RKO (cell line): ENCODE measurements around the gene ZKSCAN5.
"Not testable (repeated sequence)": the region's sequence is repeated elsewhere in the genome, so short reads cannot be mapped to it uniquely, and the experiment has no call there.

Source experiments
- DNase-seq: peaks from one replicate; pipeline ENCODE4 v3.0.0-alpha.2; 2016; ENCODE audit warnings: low spot score

ZKSCAN5 gene

GRCh38 chr7:99497766-99498545 lies 6.5 kb upstream of the ZKSCAN5 start:
- DNase-seq, result peak; percentile 52

- DNase-seq, result peak; percentile 76
Observed at GRCh38 chr7:99498546-99498944, 5.9 kb upstream of the ZKSCAN5 start.

GRCh38 chr7:99499371-99499720 lies 5.1 kb upstream of the ZKSCAN5 start:
- DNase-seq, result peak; percentile 59

GRCh38 chr7:99499721-99500636 lies 4.5 kb upstream of the ZKSCAN5 start, which contains the start of gene ZNF394:
TSS of gene ZNF394 (minus strand) at chr7:99500281. CDS start at chr7:99500093, 188 bp downstream.
- DNase-seq, result peak; percentile 96

- DNase-seq, result no peak
Observed at GRCh38 chr7:99500637-99501009, 3.8 kb upstream of the ZKSCAN5 start.

- peak; percentile 63 for DNase-seq
Observed at GRCh38 chr7:99501236-99501635, 3.2 kb upstream of the ZKSCAN5 start.

GRCh38 chr7:99504281-99504602 lies 220 bp upstream of the ZKSCAN5 start:
- DNase-seq, result no peak

- peak; percentile 47 for DNase-seq
Observed at GRCh38 chr7:99505324-99505662, 831 bp downstream of the ZKSCAN5 start.

- no peak for DNase-seq
Observed at GRCh38 chr7:99514050-99514449, 9.6 kb downstream of the ZKSCAN5 start.

- DNase-seq, result no peak
Observed at GRCh38 chr7:99521399-99521798, 16.9 kb downstream of the ZKSCAN5 start.

GRCh38 chr7:99525713-99526440 lies 21.4 kb downstream of the ZKSCAN5 start:
- DNase-seq, result peak; percentile 60

GRCh38 chr7:99531354-99531765 lies 26.9 kb downstream of the ZKSCAN5 start:
- DNase-seq, result no peak

GRCh38 chr7:99535667-99536066 lies 31.2 kb downstream of the ZKSCAN5 start:
- DNase-seq, result no peak

- DNase-seq, result no peak
Observed at GRCh38 chr7:99539213-99539811, 34.9 kb downstream of the ZKSCAN5 start.

- no peak for DNase-seq
Observed at GRCh38 chr7:99540542-99540941, 36.1 kb downstream of the ZKSCAN5 start.

- no peak for DNase-seq
Observed at GRCh38 chr7:99541212-99541611, 36.8 kb downstream of the ZKSCAN5 start.

- DNase-seq, result no peak
Observed at GRCh38 chr7:99543081-99543671, 38.7 kb downstream of the ZKSCAN5 start.

GRCh38 chr7:99543916-99544315 lies 39.5 kb downstream of the ZKSCAN5 start:
- DNase-seq, result no peak

- not testable (repeated sequence) for DNase-seq
Observed at GRCh38 chr7:99545308-99545707, 40.8 kb downstream of the ZKSCAN5 start.

- DNase-seq, result not testable (repeated sequence)
Observed at GRCh38 chr7:99549545-99549944, 45.1 kb downstream of the ZKSCAN5 start.

- DNase-seq, result peak; percentile 50
Observed at GRCh38 chr7:99551334-99551733, 46.9 kb downstream of the ZKSCAN5 start.
